HepG2 (cell line): ENCODE measurements around the gene GSTM2.

Source experiments
- CEBPB ChIP-seq: IDR thresholded peaks from 2 replicates; pipeline ENCODE4 v1.6.1; 2011; ENCODE audit warnings: low read depth, low read length, improper control_type of control experiment, borderline replicate concordance
- IKZF1 ChIP-seq: fragments of 450-650 bp; IDR thresholded peaks from 2 replicates; pipeline ENCODE4 v1.7.1; 2016
- POLR2AphosphoS5 ChIP-seq: IDR thresholded peaks from 2 replicates; pipeline ENCODE4 v1.6.1; 2012; ENCODE audit warnings: low read depth, low read length
- ZBTB33 ChIP-seq: sonication (generic); formaldehyde crosslinking; IDR thresholded peaks from 2 replicates; pipeline ENCODE4 v1.4.0; 2020; ENCODE audit warnings: missing genetic modification reagents
- ZNF10 ChIP-seq: sonication (generic); formaldehyde crosslinking; IDR thresholded peaks from 2 replicates; pipeline ENCODE4 v1.4.0; 2020; ENCODE audit warnings: mild to moderate bottlenecking, low read depth, missing genetic modification reagents, borderline replicate concordance
- ZNF317 ChIP-seq: sonication (generic); formaldehyde crosslinking; IDR thresholded peaks from 2 replicates; pipeline ENCODE4 v1.5.0; 2020; ENCODE audit warnings: mild to moderate bottlenecking, missing genetic modification reagents
- ZNF556 ChIP-seq: sonication (generic); formaldehyde crosslinking; IDR thresholded peaks from 2 replicates; pipeline ENCODE4 v1.4.0; 2020; ENCODE audit warnings: mild to moderate bottlenecking, missing genetic modification reagents, borderline replicate concordance

- TF ChIP-seq CEBPB: no peak
- TF ChIP-seq ZBTB33 (CRISPR knock-in tag): no peak
- no peak for TF ChIP-seq POLR2AphosphoS5
- TF ChIP-seq IKZF1: no peak
- TF ChIP-seq ZNF10 (CRISPR knock-in tag): no peak
- no peak for TF ChIP-seq ZNF317 (CRISPR knock-in tag)
- TF ChIP-seq ZNF556 (CRISPR knock-in tag): no peak
Observed at GRCh38 chr1:109635862-109636200, 32.0 kb upstream of the GSTM2 start.
